ENCODE measurements around the gene NAPB.

Gene NAPB

DNA sequence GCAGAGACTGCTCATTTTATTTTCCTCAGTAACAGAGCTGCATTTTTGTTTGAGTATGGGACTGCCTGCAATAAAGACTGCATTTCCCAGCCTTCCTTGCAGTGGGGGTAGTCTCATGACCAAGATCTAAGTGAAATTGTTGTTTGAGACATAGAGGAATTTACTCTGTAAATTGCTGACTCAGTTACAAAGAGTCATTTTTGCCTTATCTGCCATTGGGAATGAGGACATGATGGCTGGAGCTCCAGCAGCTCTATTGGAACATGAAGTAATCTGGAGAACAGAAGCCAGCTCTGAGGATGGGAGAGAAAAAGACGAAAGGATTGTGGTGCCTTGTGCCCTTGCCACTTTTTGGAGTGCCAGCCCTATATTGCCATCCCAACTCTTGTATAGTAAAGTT, 33.5 kb upstream of the NAPB start:
- TF ChIP-seq, protein P1, sequence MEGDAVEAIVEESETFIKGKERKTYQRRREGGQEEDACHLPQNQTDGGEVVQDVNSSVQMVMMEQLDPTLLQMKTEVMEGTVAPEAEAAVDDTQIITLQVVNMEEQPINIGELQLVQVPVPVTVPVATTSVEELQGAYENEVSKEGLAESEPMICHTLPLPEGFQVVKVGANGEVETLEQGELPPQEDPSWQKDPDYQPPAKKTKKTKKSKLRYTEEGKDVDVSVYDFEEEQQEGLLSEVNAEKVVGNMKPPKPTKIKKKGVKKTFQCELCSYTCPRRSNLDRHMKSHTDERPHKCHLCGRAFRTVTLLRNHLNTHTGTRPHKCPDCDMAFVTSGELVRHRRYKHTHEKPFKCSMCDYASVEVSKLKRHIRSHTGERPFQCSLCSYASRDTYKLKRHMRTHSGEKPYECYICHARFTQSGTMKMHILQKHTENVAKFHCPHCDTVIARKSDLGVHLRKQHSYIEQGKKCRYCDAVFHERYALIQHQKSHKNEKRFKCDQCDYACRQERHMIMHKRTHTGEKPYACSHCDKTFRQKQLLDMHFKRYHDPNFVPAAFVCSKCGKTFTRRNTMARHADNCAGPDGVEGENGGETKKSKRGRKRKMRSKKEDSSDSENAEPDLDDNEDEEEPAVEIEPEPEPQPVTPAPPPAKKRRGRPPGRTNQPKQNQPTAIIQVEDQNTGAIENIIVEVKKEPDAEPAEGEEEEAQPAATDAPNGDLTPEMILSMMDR (IDR thresholded peaks at IDR 0.05; ENCODE audit: control insufficient read depth, extremely low read depth, insufficient read depth) = no peak
- DNase-seq (ENCODE audit: low read depth) = no peak
- no peak overlapping the region for H3K4me3 ChIP-seq (ENCODE audit: low read depth, low read length)

GRCh38 chr20:23453549-23454543, 32.6 kb upstream of the NAPB start:
- TF ChIP-seq, protein P1 (IDR thresholded peaks at IDR 0.05; ENCODE audit: control insufficient read depth, extremely low read depth, insufficient read depth) = no peak
- no peak overlapping the region for H3K4me3 ChIP-seq (ENCODE audit: low read depth, low read length)
- no peak for DNase-seq (ENCODE audit: low read depth)

- TF ChIP-seq, protein P1 (IDR thresholded peaks at IDR 0.05; ENCODE audit: control insufficient read depth, extremely low read depth, insufficient read depth) = no peak
- no peak for DNase-seq (ENCODE audit: low read depth)
- H3K4me3 ChIP-seq (ENCODE audit: low read depth, low read length) = no peak within 1 kb of the TSS
These were observed 31.5 kb upstream of the NAPB start, which contains the start of gene CST11 for GRCh38 chr20:23452776-23453175. TSS of gene CST11 (minus strand) at chr20:23452876. CDS start at chr20:23452811, 65 bp downstream.

DNA sequence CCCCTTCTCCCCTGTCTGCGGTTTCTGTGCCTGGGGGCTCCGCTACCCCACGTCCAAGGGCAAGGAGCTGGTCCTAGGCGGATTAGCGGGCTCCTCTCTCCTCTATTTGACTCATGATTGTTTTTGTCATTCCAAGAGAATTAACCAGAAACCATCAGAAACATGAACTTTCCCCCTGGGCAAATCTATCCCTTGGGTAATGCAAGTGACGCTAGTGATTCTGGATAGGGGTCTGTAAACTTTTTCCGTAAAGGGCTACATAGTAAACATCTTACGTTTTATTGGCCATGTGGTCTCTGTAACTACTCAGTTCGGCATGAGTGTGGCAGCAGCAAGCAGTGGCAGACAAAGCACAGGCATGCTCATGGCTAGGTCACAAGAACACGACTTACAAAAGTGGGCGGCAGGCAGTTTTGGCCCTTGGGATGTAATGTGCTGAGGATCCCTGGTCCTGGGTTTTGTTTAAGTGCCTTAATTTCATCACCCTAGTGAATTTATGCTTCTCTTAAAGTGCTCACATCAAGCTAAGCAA, 30.7 kb upstream of the NAPB start:
- TF ChIP-seq, protein P1 (IDR thresholded peaks at IDR 0.05; ENCODE audit: control insufficient read depth, extremely low read depth, insufficient read depth) = no peak
- no peak for DNase-seq (ENCODE audit: low read depth)
- H3K4me3 ChIP-seq (ENCODE audit: low read depth, low read length) = no peak overlapping the region

- no peak overlapping the region for H3K4me3 ChIP-seq (ENCODE audit: low read depth, low read length)
- no peak for DNase-seq (ENCODE audit: low read depth)
- TF ChIP-seq, protein P1 (IDR thresholded peaks at IDR 0.05; ENCODE audit: control insufficient read depth, extremely low read depth, insufficient read depth) = no peak
These were observed 29.6 kb upstream of the NAPB start for GRCh38 chr20:23450877-23451276.

- H3K4me3 ChIP-seq (ENCODE audit: low read depth, low read length) = no peak overlapping the region
- TF ChIP-seq, protein P1 (IDR thresholded peaks at IDR 0.05; ENCODE audit: control insufficient read depth, extremely low read depth, insufficient read depth) = no peak
- DNase-seq (ENCODE audit: low read depth) = no peak
These were observed 28.1 kb upstream of the NAPB start for GRCh38 chr20:23449421-23449820.

Measured in LNCaP clone FGC (cell line).